GM12872 (cell line): Measurements from ENCODE around the gene ERC2.

Experiments
- TF ChIP-seq, protein P1 (sequence below): IDR thresholded peaks from 3 replicates; pipeline ENCODE4 v1.5.1; 2011; ENCODE audit warnings: low read depth, mild to moderate bottlenecking, low read length, moderate library complexity; ENCODE audit not compliant: insufficient read depth

ERC2 gene

DNA sequence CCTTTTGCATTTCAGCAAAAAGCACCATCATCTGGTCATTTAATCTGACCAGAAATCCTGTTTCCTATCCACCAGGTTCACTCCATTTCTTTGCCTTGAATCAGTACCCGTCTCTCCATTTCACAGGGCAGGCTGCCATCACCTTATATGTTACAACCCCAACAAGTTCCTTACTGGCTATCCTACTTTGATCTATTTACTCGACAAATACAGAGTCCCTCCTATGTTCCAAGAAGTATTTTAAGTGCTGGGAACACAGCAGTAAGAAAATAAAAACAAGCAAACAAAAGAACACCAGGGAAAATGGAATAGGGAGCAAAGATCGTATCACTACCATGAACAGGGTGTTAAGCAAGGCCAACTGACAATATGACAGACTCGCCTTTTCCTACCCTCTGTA lies 685.9 kb downstream of the ERC2 start:
- TF ChIP-seq, protein P1, sequence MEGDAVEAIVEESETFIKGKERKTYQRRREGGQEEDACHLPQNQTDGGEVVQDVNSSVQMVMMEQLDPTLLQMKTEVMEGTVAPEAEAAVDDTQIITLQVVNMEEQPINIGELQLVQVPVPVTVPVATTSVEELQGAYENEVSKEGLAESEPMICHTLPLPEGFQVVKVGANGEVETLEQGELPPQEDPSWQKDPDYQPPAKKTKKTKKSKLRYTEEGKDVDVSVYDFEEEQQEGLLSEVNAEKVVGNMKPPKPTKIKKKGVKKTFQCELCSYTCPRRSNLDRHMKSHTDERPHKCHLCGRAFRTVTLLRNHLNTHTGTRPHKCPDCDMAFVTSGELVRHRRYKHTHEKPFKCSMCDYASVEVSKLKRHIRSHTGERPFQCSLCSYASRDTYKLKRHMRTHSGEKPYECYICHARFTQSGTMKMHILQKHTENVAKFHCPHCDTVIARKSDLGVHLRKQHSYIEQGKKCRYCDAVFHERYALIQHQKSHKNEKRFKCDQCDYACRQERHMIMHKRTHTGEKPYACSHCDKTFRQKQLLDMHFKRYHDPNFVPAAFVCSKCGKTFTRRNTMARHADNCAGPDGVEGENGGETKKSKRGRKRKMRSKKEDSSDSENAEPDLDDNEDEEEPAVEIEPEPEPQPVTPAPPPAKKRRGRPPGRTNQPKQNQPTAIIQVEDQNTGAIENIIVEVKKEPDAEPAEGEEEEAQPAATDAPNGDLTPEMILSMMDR, result no peak

DNA sequence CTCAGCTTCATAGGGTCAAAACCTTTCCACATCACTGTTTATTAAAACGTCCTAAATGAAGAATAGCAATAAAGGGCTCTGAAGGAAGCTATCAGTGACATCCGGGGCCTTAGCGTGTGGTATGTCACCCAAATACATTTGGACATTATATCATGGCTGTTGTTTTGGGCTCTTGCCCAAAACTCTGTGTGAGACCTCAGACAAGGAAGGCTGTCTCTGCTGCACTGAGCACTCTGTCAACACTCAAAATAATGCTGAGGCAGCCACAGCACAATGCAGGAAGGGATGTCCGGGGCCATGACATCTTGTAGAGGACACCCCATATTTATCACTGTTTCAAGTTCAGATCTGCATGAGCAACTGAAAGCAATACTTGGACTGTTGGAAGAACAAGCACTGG lies 687.4 kb downstream of the ERC2 start:
- TF ChIP-seq, protein P1, result no peak

DNA sequence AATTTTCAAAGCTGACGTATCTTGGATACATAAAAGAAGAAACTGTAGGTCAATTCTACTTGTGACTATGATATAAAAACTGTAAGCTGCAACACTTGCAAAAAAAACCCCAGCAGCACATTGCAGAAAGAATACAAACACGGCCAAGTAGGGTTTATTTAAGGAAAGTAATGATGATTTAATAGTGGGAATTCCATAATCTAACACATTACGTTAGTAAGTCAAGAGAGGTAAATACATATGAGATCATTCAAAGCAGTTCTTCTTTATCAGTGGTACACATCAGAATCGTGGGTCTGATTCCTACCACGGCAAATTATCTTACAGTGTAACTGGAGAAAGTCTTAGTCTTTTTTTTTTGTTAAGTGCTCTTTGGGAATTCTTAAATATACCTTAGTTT lies 688.7 kb downstream of the ERC2 start:
- TF ChIP-seq, protein P1, result no peak

DNA sequence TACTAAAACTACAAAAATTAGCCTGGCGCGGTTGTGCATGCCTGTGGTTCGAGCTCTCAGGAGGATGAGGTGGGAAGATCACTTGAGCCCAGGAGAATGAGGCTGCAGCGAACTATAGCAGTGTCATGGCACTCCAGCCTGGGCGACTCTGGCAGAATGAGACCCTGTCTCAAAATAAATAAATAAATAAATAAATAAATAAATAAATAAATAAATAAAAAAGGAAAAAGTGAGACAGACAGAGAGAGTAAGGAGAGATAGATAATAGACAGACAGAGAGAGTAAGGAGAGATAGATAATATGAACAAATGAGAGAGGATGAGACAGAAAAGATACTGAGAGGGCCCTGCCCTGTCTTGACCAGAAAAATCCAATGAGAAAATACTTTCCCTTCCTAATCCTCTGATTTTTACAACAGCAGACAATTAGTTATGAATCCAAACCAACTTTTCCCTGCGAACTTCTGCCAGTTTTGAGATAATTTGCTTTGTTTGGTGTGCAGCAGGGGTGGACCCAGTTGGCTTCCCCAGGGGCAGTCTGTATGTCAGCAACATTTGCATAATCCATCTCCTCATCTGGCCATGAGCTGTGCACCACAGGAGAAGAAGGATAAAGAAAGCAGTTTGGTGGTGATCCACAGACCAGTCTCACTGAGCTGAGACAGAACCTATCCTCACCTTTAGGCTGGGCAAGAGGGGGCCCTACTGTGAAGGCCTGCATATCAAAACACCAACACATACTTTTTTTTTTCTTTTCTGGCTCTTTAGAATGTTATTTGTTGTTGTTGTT lies 692.7 kb downstream of the ERC2 start:
- TF ChIP-seq, protein P1, result no peak

DNA sequence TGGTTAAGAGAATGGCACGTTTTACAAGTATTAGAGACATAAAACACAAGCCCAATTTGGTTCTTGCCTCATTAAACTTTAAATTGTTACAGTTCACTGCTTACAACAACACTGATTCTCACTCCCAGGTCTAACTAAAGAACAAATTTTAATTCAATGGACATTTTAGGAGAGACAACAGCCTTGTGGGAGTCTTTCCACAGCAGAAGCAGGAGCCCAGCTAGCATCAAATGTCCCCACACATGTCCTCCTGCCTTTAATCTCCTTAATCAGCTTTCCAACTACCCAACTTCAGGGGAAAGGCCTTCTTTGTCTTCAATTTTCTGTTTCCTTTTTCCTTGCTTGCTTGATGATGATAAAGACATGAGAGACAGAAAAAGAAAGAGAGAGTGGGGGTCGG lies 693.4 kb downstream of the ERC2 start:
- TF ChIP-seq, protein P1, result no peak

DNA sequence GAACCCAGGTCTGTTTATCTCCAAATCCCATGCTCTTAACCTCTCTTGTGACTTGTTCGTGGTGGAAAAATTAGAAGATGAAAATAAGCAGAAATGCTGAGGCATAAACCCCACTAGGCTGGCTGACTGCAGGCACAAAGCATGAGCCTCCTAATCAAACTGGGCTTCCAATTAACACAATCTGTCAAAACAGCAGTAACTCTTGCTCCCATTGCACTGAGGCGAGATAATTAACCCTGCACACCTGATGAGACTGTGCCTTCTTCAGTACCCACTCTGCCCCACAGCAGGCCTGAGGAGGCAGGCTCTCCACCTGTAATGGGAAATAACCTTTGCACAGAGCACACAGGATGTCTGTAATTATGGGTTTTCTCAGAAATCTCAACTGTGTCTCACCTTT lies 696.8 kb downstream of the ERC2 start:
- TF ChIP-seq, protein P1, result no peak

DNA sequence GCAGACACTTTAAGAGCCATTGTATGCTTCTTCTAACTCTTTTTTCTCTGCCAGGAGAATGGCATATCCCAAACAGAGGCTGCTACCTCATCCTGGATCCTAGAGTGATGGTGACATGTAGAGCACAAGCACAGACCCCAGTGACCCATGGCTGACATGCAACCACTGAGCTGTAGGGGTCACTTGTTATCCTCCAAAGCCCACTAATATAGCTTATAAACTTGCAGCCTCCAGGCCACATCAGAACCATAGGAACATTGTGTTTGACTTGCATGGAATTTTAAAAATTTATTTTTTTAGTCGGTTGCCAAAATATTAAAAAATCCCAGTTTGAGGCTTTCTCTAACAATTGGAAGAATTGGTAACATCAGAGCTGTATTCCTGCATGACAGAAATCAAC lies 698.2 kb downstream of the ERC2 start:
- TF ChIP-seq, protein P1, result no peak
